Thyroid gland (tissue), 4 donors: ENCODE results near the gene DNAH9. TPM values are rescaled to one million over a fixed set of nuclear protein-coding genes. Genes with fewer than 3 reads are reported as not detected.

Experiments
- DNase-seq, 2 donors: peaks; one replicate each; pipeline ENCODE4 v3.0.0-alpha.2; 2019
- H3K27ac ChIP-seq, 3 donors: fragments of 200-600 bp; sonication (generic); 1 replicate in 2 of 3; 2 replicates in 1 of 3; pipeline ENCODE4 v1.5.1; 2016 to 2019; ENCODE audit warnings: mild to moderate bottlenecking in 1 of 3, moderate library complexity in 1 of 3
- H3K27me3 ChIP-seq: fragments of 200-600 bp; sonication (generic); one replicate; pipeline ENCODE4 v1.5.1; 2019
- H3K36me3 ChIP-seq, 2 donors: fragments of 200-600 bp; sonication (generic); one replicate each; pipeline ENCODE4 v1.5.1; 2016 to 2019
- H3K4me1 ChIP-seq, 2 donors: fragments of 200-600 bp; sonication (generic); one replicate each; pipeline ENCODE4 v1.5.1; 2017 to 2019
- H3K4me3 ChIP-seq, 3 donors: fragments of 200-600 bp; sonication (generic); replicated peaks in 1 of 3; 1 replicate in 2 of 3; 2 replicates in 1 of 3; pipeline ENCODE4 v1.5.1; 2016; ENCODE audit warnings: mild to moderate bottlenecking in 1 of 3
- H3K9me3 ChIP-seq: fragments of 200-600 bp; sonication (generic); one replicate; pipeline ENCODE4 v1.5.1; 2017
- POLR2A ChIP-seq, 2 donors: fragments of 450-650 bp; IDR thresholded peaks; one replicate each; pipeline ENCODE4 v1.6.1; 2017; ENCODE audit warnings: antibody characterized with exemption in 2 of 2, mild to moderate bottlenecking in 2 of 2, moderate library complexity in 1 of 2
- WGBS, 2 donors: methylation state at CpG; one replicate each; pipeline ENCODE4 v1.1.5; 2017; 5-methylcytosine and 5-hydroxymethylcytosine counted together
- intact Hi-C: fragments of 100-400 bp; cut with DNase I; formaldehyde crosslinking; loops from one replicate; pipeline ENCODE4 v1.15.1; 2023
- total RNA-seq, 4 donors: library from RNA; depleted of rRNA; stranded (reverse); fragments of >200 nt; gene quantifications; one replicate each; pipeline ENCODE4 v1.2.3, GENCODE V29; 2016
- TF ChIP-seq, protein P1 (sequence below), 6 experiments: fragments of 200-600 bp in 3 of 6; fragments of 450-650 bp in 3 of 6; sonication (generic) in 3 of 6; IDR thresholded peaks; one replicate each; pipeline ENCODE4 v1.5.1; 2016 to 2019; ENCODE audit warnings: antibody characterized with exemption in 6 of 6, mild to moderate bottlenecking in 2 of 6, inconsistent platforms in 1 of 6, moderate library complexity in 1 of 6

The DNAH9 gene
- total RNA-seq, 4 donors from 2014 or later, result under 0.01 to 4.3 (median 2.3) TPM

DNA sequence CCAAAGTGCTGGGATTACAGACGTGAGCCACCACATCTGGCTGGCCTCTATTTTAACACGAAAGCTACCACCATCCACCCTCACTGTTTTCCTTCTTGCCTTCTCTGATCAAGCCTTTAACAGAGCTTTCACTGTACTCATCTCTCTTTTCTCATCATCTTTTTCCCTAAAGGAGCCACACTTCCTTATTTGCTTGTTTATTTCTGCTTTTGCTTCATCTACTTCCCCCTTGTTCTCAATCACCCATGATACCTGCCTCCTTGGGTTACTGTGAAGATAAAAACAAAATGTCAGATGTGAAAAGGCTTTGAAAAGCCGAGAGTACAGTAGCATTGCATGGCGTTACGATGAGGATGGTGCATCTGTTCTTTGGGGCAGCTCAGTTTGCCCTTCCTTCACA is 319.1 kb downstream of the DNAH9 start:
- H3K9me3 ChIP-seq, result no peaks in the 10 kb centered on the region
- no peak for DNase-seq
- no peaks in the 10 kb centered on the region for H3K36me3 ChIP-seq
- no peak overlapping the region for H3K27ac ChIP-seq
- 83 to 95% methylated on average over 5 of the region's 5 CpGs for WGBS, 2 donors
- TF ChIP-seq, protein P1, sequence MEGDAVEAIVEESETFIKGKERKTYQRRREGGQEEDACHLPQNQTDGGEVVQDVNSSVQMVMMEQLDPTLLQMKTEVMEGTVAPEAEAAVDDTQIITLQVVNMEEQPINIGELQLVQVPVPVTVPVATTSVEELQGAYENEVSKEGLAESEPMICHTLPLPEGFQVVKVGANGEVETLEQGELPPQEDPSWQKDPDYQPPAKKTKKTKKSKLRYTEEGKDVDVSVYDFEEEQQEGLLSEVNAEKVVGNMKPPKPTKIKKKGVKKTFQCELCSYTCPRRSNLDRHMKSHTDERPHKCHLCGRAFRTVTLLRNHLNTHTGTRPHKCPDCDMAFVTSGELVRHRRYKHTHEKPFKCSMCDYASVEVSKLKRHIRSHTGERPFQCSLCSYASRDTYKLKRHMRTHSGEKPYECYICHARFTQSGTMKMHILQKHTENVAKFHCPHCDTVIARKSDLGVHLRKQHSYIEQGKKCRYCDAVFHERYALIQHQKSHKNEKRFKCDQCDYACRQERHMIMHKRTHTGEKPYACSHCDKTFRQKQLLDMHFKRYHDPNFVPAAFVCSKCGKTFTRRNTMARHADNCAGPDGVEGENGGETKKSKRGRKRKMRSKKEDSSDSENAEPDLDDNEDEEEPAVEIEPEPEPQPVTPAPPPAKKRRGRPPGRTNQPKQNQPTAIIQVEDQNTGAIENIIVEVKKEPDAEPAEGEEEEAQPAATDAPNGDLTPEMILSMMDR (IDR thresholded peaks at IDR 0.05), result no peak
- no peak for TF ChIP-seq POLR2A (IDR thresholded peaks at IDR 0.05)
- no peaks in the 10 kb centered on the region for H3K4me1 ChIP-seq
- intact Hi-C loops, result no loop called here
- no peaks in the 10 kb centered on the region for H3K27me3 ChIP-seq
- no peak overlapping the region for H3K4me3 ChIP-seq

GRCh38 chr17:11921296-11921695 is 323.0 kb downstream of the DNAH9 start:
- Histone ChIP-seq H3K4me1 (no peaks in the 10 kb centered on the region), H3K9me3 (no peaks in the 10 kb centered on the region), H3K36me3 (no peaks in the 10 kb centered on the region), H3K27me3 (no peaks in the 10 kb centered on the region), H3K4me3 (no peak overlapping the region), H3K27ac (no peak overlapping the region)
- WGBS, 2 donors, result 94 to 95% methylated on average over 6 of the region's 6 CpGs
- DNase-seq, result no peak
- no peak for TF ChIP-seq POLR2A (IDR thresholded peaks at IDR 0.05)
- TF ChIP-seq, protein P1 (IDR thresholded peaks at IDR 0.05), result no peak
- intact Hi-C loops, result no loop called here

- H3K36me3 ChIP-seq, result no peaks in the 10 kb centered on the region
- TF ChIP-seq, protein P1 (IDR thresholded peaks at IDR 0.05), result no peak
- no peak for TF ChIP-seq POLR2A (IDR thresholded peaks at IDR 0.05)
- 60 to 71% methylated on average over 1 of the region's 1 CpG for WGBS, 2 donors
- intact Hi-C loops, result no loop called here
- no peaks in the 10 kb centered on the region for H3K9me3 ChIP-seq
- H3K4me1 ChIP-seq, result no peaks in the 10 kb centered on the region
- no peak for DNase-seq
- no peaks in the 10 kb centered on the region for H3K27me3 ChIP-seq
- H3K27ac ChIP-seq, result no peak overlapping the region
- no peak overlapping the region for H3K4me3 ChIP-seq
Observed at GRCh38 chr17:11922638-11923037, 324.4 kb downstream of the DNAH9 start.

GRCh38 chr17:11924076-11924475 is 325.8 kb downstream of the DNAH9 start:
- intact Hi-C loops, result no loop called here
- TF ChIP-seq, protein P1 (IDR thresholded peaks at IDR 0.05), result no peak
- no peak for TF ChIP-seq POLR2A (IDR thresholded peaks at IDR 0.05)
- 58 to 73% methylated on average over 6 of the region's 6 CpGs for WGBS, 2 donors
- Histone ChIP-seq H3K27me3 (no peaks in the 10 kb centered on the region), H3K36me3 (no peaks in the 10 kb centered on the region), H3K4me3 (no peak overlapping the region), H3K27ac (no peak overlapping the region), H3K9me3 (no peaks in the 10 kb centered on the region), H3K4me1 (no peaks in the 10 kb centered on the region)
- DNase-seq, result no peak

- 65 to 66% methylated on average over 6 of the region's 6 CpGs for WGBS, 2 donors
- TF ChIP-seq, protein P1 (IDR thresholded peaks at IDR 0.05), result no peak
- TF ChIP-seq POLR2A (IDR thresholded peaks at IDR 0.05), result no peak
- Histone ChIP-seq H3K4me3 (no peak overlapping the region), H3K9me3 (no peaks in the 10 kb centered on the region), H3K27ac (no peak overlapping the region), H3K27me3 (no peaks in the 10 kb centered on the region), H3K36me3 (no peaks in the 10 kb centered on the region), H3K4me1 (no peaks in the 10 kb centered on the region)
- intact Hi-C loops, result no loop called here
- no peak for DNase-seq
Observed at GRCh38 chr17:11925262-11926021, 327.2 kb downstream of the DNAH9 start.
